GM12878 (cell line): ENCODE measurements around the gene B4GALT5. TPM values are rescaled to one million over a fixed set of nuclear protein-coding genes. Genes with fewer than 3 reads are reported as not detected.
A peak's percentile ranks its signal among the peaks of the same experiment; 100 is the strongest.
"Not testable (repeated sequence)": the region's sequence is repeated elsewhere in the genome, so short reads cannot be mapped to it uniquely, and the experiment has no call there.

ENCODE experiments used
- ATAC-seq: fragments of 200-7000 bp; cut with Tn5 transposase; 3 replicates; pipeline ENCODE4 v1.9.1; 2020; ENCODE audit warnings: mild to moderate bottlenecking, moderate library complexity
- BruUV-seq: library from RNA; stranded (reverse); fragments of 400-500 nt; replicated peaks from 2 replicates; lab custom pipeline; 2021; lab: Mats Ljungman, UMichigan
- CTCF ChIA-PET: fragments of 300-600 bp; sonication (Branson Sonifier 250); formaldehyde crosslinking; extraction: SDS; loops from one replicate; lab custom pipeline; 2021; ENCODE audit warnings: inconsistent platforms; lab: Yijun Ruan, JAX
- POLR2A ChIA-PET: fragments of 350-600 bp; formaldehyde crosslinking; extraction: SDS; loops from one replicate; lab custom pipeline; 2021; ENCODE audit warnings: inconsistent platforms; lab: Charles Lee
- RAD21 ChIA-PET: fragments of 300-600 bp; sonication (Branson Sonifier 250); formaldehyde crosslinking; loops from one replicate; lab custom pipeline; 2023; ENCODE audit warnings: antibody characterized with exemption; ENCODE audit not compliant: unreplicated experiment; lab: Charles Lee
- SMC1A ChIA-PET: fragments of 300-600 bp; sonication (Branson Sonifier 250); formaldehyde crosslinking; loops from one replicate; lab custom pipeline; 2023; ENCODE audit not compliant: unreplicated experiment, uncharacterized antibody; lab: Charles Lee
- DNase-seq: peaks from one replicate; pipeline ENCODE4 v3.0.0-alpha.2; 2011; ENCODE audit warnings: low read depth, low spot score
- FAIRE-seq: peaks from 3 replicates; lab custom pipeline; 2011; peaks lifted over from hg19 to GRCh38; lab: Jason Lieb, UNC
- H2AFZ ChIP-seq: 2 replicates; pipeline ENCODE4 v1.6.0; 2011; ENCODE audit warnings: low read depth, low read length, control low read depth; ENCODE audit not compliant: control insufficient read depth
- H3K27ac ChIP-seq: 2 replicates; pipeline ENCODE4 v1.5.1; 2011; ENCODE audit warnings: control low read depth; ENCODE audit not compliant: control insufficient read depth, insufficient read depth
- H3K27me3 ChIP-seq, 2 experiments: replicated peaks in 1 of 2; 2 replicates each; pipeline versions ENCODE4 v1.6.0 to v1.6.1; 2011; ENCODE audit warnings: low read length in 1 of 2; ENCODE audit not compliant: control insufficient read depth in 2 of 2, insufficient read depth in 2 of 2
- H3K36me3 ChIP-seq, 2 experiments: 2 replicates each; pipeline ENCODE4 v1.5.1; 2011; ENCODE audit warnings: low read length in 1 of 2; ENCODE audit not compliant: control insufficient read depth in 2 of 2, insufficient read depth in 2 of 2
- H3K4me1 ChIP-seq: 2 replicates; pipeline ENCODE4 v1.6.1; 2011; ENCODE audit warnings: mild to moderate bottlenecking, low read length, moderate library complexity, mixed read lengths; ENCODE audit not compliant: control insufficient read depth, insufficient read depth
- H3K4me2 ChIP-seq: 2 replicates; pipeline ENCODE4 v1.6.0; 2011; ENCODE audit warnings: control low read depth; ENCODE audit not compliant: control insufficient read depth, insufficient read depth
- H3K4me3 ChIP-seq: fragments of 200-600 bp; sonication (generic); 2 replicates; pipeline ENCODE4 v1.5.1; 2016
- H3K79me2 ChIP-seq: 2 replicates; pipeline ENCODE4 v1.6.0; 2011; ENCODE audit warnings: low read length; ENCODE audit not compliant: control insufficient read depth, insufficient read depth
- H3K9ac ChIP-seq: 2 replicates; pipeline ENCODE4 v1.8.0; 2011; ENCODE audit warnings: low read length, control low read depth, mixed read lengths; ENCODE audit not compliant: control insufficient read depth, insufficient read depth
- H3K9me3 ChIP-seq: replicated peaks from 3 replicates; pipeline ENCODE4 v1.5.1; 2011; ENCODE audit warnings: mild to moderate bottlenecking, low read length; ENCODE audit not compliant: control insufficient read depth, insufficient read depth
- H4K20me1 ChIP-seq: 2 replicates; pipeline ENCODE4 v1.6.0; 2011; ENCODE audit not compliant: control insufficient read depth, insufficient read depth
- ATF7 ChIP-seq: fragments of 450-650 bp; IDR thresholded peaks from 2 replicates; pipeline ENCODE4 v1.6.1; 2016; ENCODE audit warnings: low read depth, mild to moderate bottlenecking
- BACH1 ChIP-seq: fragments of 450-650 bp; IDR thresholded peaks from 2 replicates; pipeline ENCODE4 v1.6.1; 2017; ENCODE audit warnings: mild to moderate bottlenecking, borderline replicate concordance
- CREB1 ChIP-seq: IDR thresholded peaks from 2 replicates; pipeline ENCODE4 v1.6.1; 2012; ENCODE audit warnings: low read depth, mild to moderate bottlenecking, inconsistent platforms
- IKZF1 ChIP-seq: fragments of 450-650 bp; conservative IDR thresholded peaks from 2 replicates; pipeline ENCODE4 v1.6.1; 2017; ENCODE audit warnings: antibody characterized with exemption, mild to moderate bottlenecking
- IKZF2 ChIP-seq, 2 experiments: fragments of 450-650 bp; IDR thresholded peaks; 2 replicates each; pipeline ENCODE4 v1.6.1; 2017; ENCODE audit warnings: mild to moderate bottlenecking in 2 of 2, moderate library complexity in 2 of 2
- MTA2 ChIP-seq: fragments of 450-650 bp; IDR thresholded peaks from 2 replicates; pipeline ENCODE4 v1.6.1; 2016; ENCODE audit warnings: low read depth, mild to moderate bottlenecking, moderate library complexity
- NKRF ChIP-seq: fragments of 450-650 bp; conservative IDR thresholded peaks from 2 replicates; pipeline ENCODE4 v1.6.1; 2017; ENCODE audit warnings: mild to moderate bottlenecking, moderate library complexity
- POLR2AphosphoS5 ChIP-seq: IDR thresholded peaks from 2 replicates; pipeline ENCODE4 v1.6.1; 2011; ENCODE audit warnings: mild to moderate bottlenecking, low read length, inconsistent platforms
- RAD51 ChIP-seq: fragments of 450-650 bp; IDR thresholded peaks from 2 replicates; pipeline ENCODE4 v1.6.1; 2016; ENCODE audit warnings: moderate library complexity, mild to moderate bottlenecking, inconsistent platforms
- SMARCA5 ChIP-seq: fragments of 450-650 bp; IDR thresholded peaks from 2 replicates; pipeline ENCODE4 v1.6.1; 2017; ENCODE audit warnings: mild to moderate bottlenecking
- ZNF687 ChIP-seq: fragments of 450-650 bp; IDR thresholded peaks from 2 replicates; pipeline ENCODE4 v1.6.1; 2017; ENCODE audit warnings: mild to moderate bottlenecking, moderate library complexity
- WGBS: methylation state at CpG from one replicate; pipeline ENCODE4 v1.1.6; 2016; ENCODE audit warnings: low lambda C conversion rate; ENCODE audit not compliant: insufficient replicate concordance, insufficient coverage; ENCODE audit errors: missing lambda C conversion rate; 5-methylcytosine and 5-hydroxymethylcytosine counted together
- in situ Hi-C: fragments of 300-500 bp; cut with MboI; formaldehyde crosslinking; loops from 9 replicates; pipeline ENCODE4 v1.14.3; 2018; ENCODE audit warnings: mixed read lengths
- intact Hi-C: fragments of 100-400 bp; cut with micrococcal nuclease; formaldehyde crosslinking; loops from one replicate; pipeline ENCODE4 v1.14.2; 2022; ENCODE audit not compliant: unreplicated experiment
- polyA plus RNA-seq, 11 experiments: library from polyadenylated mRNA; depleted of rRNA in 4 of 11; unstranded in 6 of 11; stranded (reverse) in 5 of 11; fragments of >200 nt; fragmentation: Nextera tagmentation in 4 of 11; fragmentation: Illumina TruSeq in 1 of 11; extraction: Ambion mirVana in 4 of 11; extraction: Trizol in 1 of 11; gene quantifications; 1 replicate in 1 of 11; 2 replicates in 10 of 11; pipeline versions ENCODE4 v1.2.1 to v1.2.3, GENCODE V29; 2011 to 2016; ENCODE audit warnings: inconsistent platforms in 2 of 11, missing spikeins in 2 of 11, low read depth in 1 of 11
- total RNA-seq, 4 experiments: library from RNA; depleted of rRNA in 3 of 4; stranded (reverse); fragments of >200 nt in 3 of 4; fragmentation: Illumina TruSeq in 1 of 4; extraction: Trizol in 1 of 4; gene quantifications; 2 replicates each; pipeline versions ENCODE4 v1.2.1 to v1.2.3, GENCODE V29; 2013 to 2021
- TF ChIP-seq, protein P1 (sequence below): fragments of 450-650 bp; IDR thresholded peaks from 2 replicates; pipeline ENCODE4 v1.6.1; 2016; ENCODE audit warnings: mild to moderate bottlenecking

The B4GALT5 gene
- total and polyA plus RNA-seq, 10 of the 15 experiments (the other 5 are each of a cell fraction or from before 2014, with no cell fraction given): 2.0 to 55.5 (median 20.2) TPM

- peaks cover 84% of the 10 kb centered on the region for H3K79me2 ChIP-seq
- peak overlapping the region; percentile 8; the same call in 1 of the 2 replicates for H3K9ac ChIP-seq
- H3K36me3 ChIP-seq, DNase-seq, H3K27me3 ChIP-seq: not testable (repeated sequence)
- intact Hi-C loops: loop anchor here (2.0 kb wide), 2 partner anchors 36 to 48 kb away; no protein-coding TSS in a partner anchor
- peak overlapping the region; percentile 59 for H3K4me3 ChIP-seq
- TF ChIP-seq RAD51: 0 out of 2 replicates have a peak, but pooled peaks have one; percentile 9
- 0 out of 2 replicates have a peak, but pooled peaks have one; percentile 12 for TF ChIP-seq BACH1
- TF ChIP-seq IKZF2 (IDR thresholded peaks at IDR 0.05): peak in 1 of 2 experiments; percentile 10; a peak in 1 of 4 replicates
- 0 out of 2 replicates have a peak, but pooled peaks have one; percentile 9 for TF ChIP-seq MTA2
- TF ChIP-seq, protein P1, sequence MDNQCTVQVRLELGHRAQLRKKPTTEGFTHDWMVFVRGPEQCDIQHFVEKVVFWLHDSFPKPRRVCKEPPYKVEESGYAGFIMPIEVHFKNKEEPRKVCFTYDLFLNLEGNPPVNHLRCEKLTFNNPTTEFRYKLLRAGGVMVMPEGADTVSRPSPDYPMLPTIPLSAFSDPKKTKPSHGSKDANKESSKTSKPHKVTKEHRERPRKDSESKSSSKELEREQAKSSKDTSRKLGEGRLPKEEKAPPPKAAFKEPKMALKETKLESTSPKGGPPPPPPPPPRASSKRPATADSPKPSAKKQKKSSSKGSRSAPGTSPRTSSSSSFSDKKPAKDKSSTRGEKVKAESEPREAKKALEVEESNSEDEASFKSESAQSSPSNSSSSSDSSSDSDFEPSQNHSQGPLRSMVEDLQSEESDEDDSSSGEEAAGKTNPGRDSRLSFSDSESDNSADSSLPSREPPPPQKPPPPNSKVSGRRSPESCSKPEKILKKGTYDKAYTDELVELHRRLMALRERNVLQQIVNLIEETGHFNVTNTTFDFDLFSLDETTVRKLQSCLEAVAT: 0 out of 2 replicates have a peak, but pooled peaks have one; percentile 1
- TF ChIP-seq NKRF: 0 out of 2 replicates have a peak, but pooled peaks have one; percentile 26
- TF ChIP-seq CREB1: 0 out of 2 replicates have a peak, but pooled peaks have one; percentile 3
- peak; percentile 4; the same call in 1 of the 2 replicates for TF ChIP-seq ATF7
- TF ChIP-seq IKZF1: peak; percentile 17; the same call in 1 of the 2 replicates
- TF ChIP-seq SMARCA5: peak; percentile 75
- TF ChIP-seq POLR2AphosphoS5: peak; percentile 76
- TF ChIP-seq ZNF687: 0 out of 2 replicates have a peak, but pooled peaks have one; percentile 14
- TF ChIP-seq, all 136 proteins: peak for 12; not testable (repeated sequence) for 124
- ChIA-PET CTCF (interaction anchor here (0.6 to 3.6 kb wide), 22 partner anchors 10 to 177 kb away, joined by 3 to 22 read pairs (median 7); partner anchors contain the start of gene SLC9A8), SMC1A (interaction anchor here (0.7 to 8.3 kb wide), 31 partner anchors 10 to 177 kb away, joined by 3 to 110 read pairs (median 8); no protein-coding TSS in a partner anchor), POLR2A (interaction anchor here (0.6 to 3.7 kb wide), 17 partner anchors 11 to 133 kb away, joined by 3 to 15 read pairs (median 5); no protein-coding TSS in a partner anchor), RAD21 (interaction anchor here (1.0 to 6.6 kb wide), 24 partner anchors 9 to 177 kb away, joined by 3 to 53 read pairs (median 10); partner anchors contain the start of gene SLC9A8)
- ATAC-seq, H3K9me3 ChIP-seq, H4K20me1 ChIP-seq, in situ Hi-C loops, BruUV-seq, H2AFZ ChIP-seq, FAIRE-seq: not testable (repeated sequence)
- peak overlapping the region; percentile 86 for H3K27ac ChIP-seq
- WGBS: 0% methylated on average over 2 of the region's 2 CpGs
- peak overlapping the region; percentile 93 for H3K4me2 ChIP-seq
- H3K4me1 ChIP-seq: peaks cover 54% of the 10 kb centered on the region
Measured at GRCh38 chr20:49668878-49669195, 44.8 kb downstream of the B4GALT5 start.
